NB4 (cell line): Measurements from ENCODE around the gene GNB1.

Experiments used
- CTCF ChIP-seq: IDR thresholded peaks from one replicate; pipeline ENCODE4 v1.5.1; 2012; ENCODE audit warnings: low read depth, low read length
- MYC ChIP-seq: IDR thresholded peaks from 2 replicates; pipeline ENCODE4 v1.6.1; 2011; ENCODE audit warnings: low read depth, low read length
- POLR2A ChIP-seq: IDR thresholded peaks from 2 replicates; pipeline ENCODE4 v1.6.1; 2011; ENCODE audit warnings: mild to moderate bottlenecking; ENCODE audit not compliant: insufficient read length; ENCODE audit errors: extremely low read depth

DNA sequence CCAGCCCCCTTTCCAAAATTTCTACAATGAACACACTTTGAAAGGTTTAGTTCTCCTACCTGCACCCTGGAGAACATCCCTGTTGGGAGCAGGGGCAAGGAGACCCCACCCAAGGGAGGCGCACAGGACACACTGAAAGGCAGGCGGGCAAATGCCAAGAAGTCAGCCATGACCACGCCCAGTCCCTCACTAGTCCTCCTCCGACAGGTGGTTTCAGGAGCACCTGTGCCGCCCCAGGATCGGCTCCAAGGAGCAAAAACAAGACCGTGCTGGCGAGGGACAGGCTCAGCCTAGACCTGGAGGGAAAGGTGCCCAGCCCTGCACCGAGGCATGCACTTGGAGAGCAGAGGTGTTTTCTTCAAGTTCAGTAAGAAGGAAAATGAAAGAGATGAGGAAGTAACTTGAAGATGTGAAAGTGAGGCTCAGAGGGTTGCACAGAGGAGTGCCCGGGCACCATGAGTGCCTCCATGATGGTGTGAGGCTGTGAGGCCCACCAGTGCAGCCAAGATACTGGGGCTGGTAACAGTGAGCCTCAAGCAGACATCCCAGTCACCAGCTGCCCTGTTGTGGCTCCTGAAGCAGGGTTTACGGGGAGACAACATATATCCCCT lies 93.1 kb downstream of the GNB1 start:
- no peak for TF ChIP-seq CTCF
- no peak for TF ChIP-seq POLR2A
- TF ChIP-seq MYC: no peak
